Measurements from ENCODE around the gene CSN3. TPM values are rescaled to one million over a fixed set of nuclear protein-coding genes. Genes with fewer than 3 reads are reported as not detected.

The CSN3 gene
- total RNA-seq, 4 donors from 2014 or later, result not detected

DNA sequence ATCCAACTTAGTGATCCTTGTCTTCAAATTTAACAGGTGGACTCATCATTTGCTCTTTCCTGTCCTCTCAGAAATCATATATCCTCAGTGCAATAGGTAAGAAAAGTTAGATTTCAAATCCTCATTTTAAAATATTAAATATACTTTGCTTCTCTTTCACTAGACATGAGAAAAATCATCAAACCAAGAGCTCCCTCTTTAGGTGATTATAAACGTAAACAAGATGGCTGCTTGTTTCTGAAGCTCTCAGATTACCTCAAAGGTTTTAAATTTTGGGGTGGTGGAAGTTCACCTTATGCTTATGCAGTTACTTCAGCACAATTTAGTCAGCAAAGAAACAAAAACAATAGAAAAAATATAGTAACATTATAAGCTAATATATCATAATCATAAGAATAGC lies 27.3 kb downstream of the CSN3 start:
- no peaks in the 10 kb centered on the region for H3K4me1 ChIP-seq

DNA sequence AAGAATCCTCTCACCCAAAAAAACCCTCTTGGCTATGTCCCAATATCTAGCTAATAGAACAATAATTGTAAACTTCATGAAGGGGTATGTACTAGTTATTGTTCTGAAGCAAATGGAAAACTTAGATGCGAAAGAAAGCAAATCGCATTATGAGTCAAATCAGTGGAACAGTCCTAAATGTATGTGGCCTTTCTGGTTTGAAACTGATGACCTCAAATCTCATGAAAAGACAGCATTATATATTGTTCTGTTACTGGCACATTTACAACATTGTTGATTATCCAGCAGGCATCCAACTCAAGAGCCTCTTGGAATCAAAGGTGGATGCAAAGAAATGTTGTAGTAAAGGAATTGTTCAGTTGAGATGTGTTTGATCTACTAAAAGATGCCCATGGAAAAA lies 34.7 kb downstream of the CSN3 start:
- Histone ChIP-seq H3K4me1 (no peaks in the 10 kb centered on the region), H3K9me3 (no peaks in the 10 kb centered on the region), H3K36me3 (no peaks in the 10 kb centered on the region), H3K4me3 (no peak overlapping the region), H3K27me3 (no peaks in the 10 kb centered on the region), H3K27ac (replicated peaks in 1 of 4) (no peak overlapping the region)
- intact Hi-C loops (cut with DNase I), result no loop called here
- WGBS, result 83% methylated on average over 2 of the region's 2 CpGs
- TF ChIP-seq, protein P1, sequence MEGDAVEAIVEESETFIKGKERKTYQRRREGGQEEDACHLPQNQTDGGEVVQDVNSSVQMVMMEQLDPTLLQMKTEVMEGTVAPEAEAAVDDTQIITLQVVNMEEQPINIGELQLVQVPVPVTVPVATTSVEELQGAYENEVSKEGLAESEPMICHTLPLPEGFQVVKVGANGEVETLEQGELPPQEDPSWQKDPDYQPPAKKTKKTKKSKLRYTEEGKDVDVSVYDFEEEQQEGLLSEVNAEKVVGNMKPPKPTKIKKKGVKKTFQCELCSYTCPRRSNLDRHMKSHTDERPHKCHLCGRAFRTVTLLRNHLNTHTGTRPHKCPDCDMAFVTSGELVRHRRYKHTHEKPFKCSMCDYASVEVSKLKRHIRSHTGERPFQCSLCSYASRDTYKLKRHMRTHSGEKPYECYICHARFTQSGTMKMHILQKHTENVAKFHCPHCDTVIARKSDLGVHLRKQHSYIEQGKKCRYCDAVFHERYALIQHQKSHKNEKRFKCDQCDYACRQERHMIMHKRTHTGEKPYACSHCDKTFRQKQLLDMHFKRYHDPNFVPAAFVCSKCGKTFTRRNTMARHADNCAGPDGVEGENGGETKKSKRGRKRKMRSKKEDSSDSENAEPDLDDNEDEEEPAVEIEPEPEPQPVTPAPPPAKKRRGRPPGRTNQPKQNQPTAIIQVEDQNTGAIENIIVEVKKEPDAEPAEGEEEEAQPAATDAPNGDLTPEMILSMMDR (IDR thresholded peaks at IDR 0.05), result no peak
- no peak for TF ChIP-seq POLR2A (IDR thresholded peaks at IDR 0.05; ENCODE audit: low read depth)
- TF ChIP-seq POLR2AphosphoS5 (IDR thresholded peaks at IDR 0.05), result no peak
- no peak for TF ChIP-seq EP300 (IDR thresholded peaks at IDR 0.05)
- DNase-seq (ENCODE audit: extremely low spot score), result no peak

More for the DNA sequence above, 27.3 kb downstream of the CSN3 start:
- TF ChIP-seq POLR2A (IDR thresholded peaks at IDR 0.05; ENCODE audit: low read depth) (no peak), EP300 (IDR thresholded peaks at IDR 0.05) (no peak), POLR2AphosphoS5 (IDR thresholded peaks at IDR 0.05) (no peak)
- TF ChIP-seq, protein P1 (IDR thresholded peaks at IDR 0.05), result no peak
- Histone ChIP-seq H3K4me3 (no peak overlapping the region), H3K36me3 (no peaks in the 10 kb centered on the region), H3K27ac (replicated peaks in 1 of 4) (no peak overlapping the region), H3K9me3 (no peaks in the 10 kb centered on the region), H3K27me3 (no peaks in the 10 kb centered on the region)
- WGBS, result 9% methylated on average over 1 of the region's 1 CpG
- intact Hi-C loops (cut with DNase I), result no loop called here
- DNase-seq (ENCODE audit: extremely low spot score), result no peak

DNA sequence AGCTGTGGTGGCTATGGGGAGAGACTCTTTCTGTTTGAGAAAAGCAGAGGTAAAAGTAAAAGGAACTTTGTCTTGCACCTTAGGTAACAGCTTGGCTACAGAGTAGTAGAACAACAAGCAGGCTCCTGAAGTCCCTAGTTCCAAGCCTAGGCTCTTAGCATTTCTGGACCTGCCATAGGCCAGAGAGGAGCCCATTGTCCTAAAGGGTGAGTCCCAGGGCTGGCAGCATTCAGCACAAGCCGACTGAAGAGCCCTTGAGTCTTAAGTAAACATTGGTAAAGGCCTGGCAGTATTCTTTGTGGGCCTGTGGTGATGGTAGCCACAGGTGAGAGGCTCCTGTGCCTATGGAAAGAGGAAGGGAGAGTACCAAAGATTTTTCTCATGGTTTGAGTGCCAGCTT lies 38.2 kb downstream of the CSN3 start:
- Histone ChIP-seq H3K27me3 (no peaks in the 10 kb centered on the region), H3K4me3 (no peak overlapping the region), H3K4me1 (no peaks in the 10 kb centered on the region), H3K9me3 (no peaks in the 10 kb centered on the region), H3K27ac (replicated peaks in 1 of 4) (no peak overlapping the region), H3K36me3 (no peaks in the 10 kb centered on the region)
- intact Hi-C loops (cut with DNase I), result no loop called here
- no peak for DNase-seq (ENCODE audit: extremely low spot score)
- TF ChIP-seq, protein P1 (IDR thresholded peaks at IDR 0.05), result no peak
- no peak for TF ChIP-seq EP300 (IDR thresholded peaks at IDR 0.05)
- no peak for TF ChIP-seq POLR2AphosphoS5 (IDR thresholded peaks at IDR 0.05)
- no peak for TF ChIP-seq POLR2A (IDR thresholded peaks at IDR 0.05; ENCODE audit: low read depth)
- 67% methylated on average over 1 of the region's 1 CpG for WGBS

DNA sequence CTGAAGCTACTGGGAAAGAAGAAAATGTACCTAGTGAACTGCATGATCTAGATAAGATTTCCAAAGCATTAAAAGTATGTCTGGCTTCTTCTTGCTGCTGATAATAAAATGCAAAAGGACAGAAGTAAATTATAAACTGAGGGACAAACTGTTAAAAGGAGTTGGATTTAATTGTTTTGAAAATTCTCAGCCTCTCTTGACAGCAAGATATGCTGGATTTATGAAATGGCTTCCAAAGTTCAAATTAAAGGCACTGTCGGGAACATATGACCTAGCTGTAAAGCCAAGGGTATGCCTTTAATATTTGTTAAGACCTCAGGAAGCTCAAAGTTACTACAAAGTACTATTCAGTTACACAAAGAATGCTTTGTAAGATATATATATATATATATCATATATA lies 46.3 kb downstream of the CSN3 start:
- no peak overlapping the region for H3K27ac ChIP-seq (replicated peaks in 1 of 4)
- intact Hi-C loops (cut with DNase I), result no loop called here
- TF ChIP-seq EP300 (IDR thresholded peaks at IDR 0.05), result no peak
- no peaks in the 10 kb centered on the region for H3K36me3 ChIP-seq
- no peak for DNase-seq (ENCODE audit: extremely low spot score)
- H3K4me1 ChIP-seq, result no peaks in the 10 kb centered on the region
- WGBS, result 44% methylated on average over 1 of the region's 1 CpG
- no peaks in the 10 kb centered on the region for H3K27me3 ChIP-seq
- no peaks in the 10 kb centered on the region for H3K9me3 ChIP-seq
- H3K4me3 ChIP-seq, result no peak overlapping the region

DNA sequence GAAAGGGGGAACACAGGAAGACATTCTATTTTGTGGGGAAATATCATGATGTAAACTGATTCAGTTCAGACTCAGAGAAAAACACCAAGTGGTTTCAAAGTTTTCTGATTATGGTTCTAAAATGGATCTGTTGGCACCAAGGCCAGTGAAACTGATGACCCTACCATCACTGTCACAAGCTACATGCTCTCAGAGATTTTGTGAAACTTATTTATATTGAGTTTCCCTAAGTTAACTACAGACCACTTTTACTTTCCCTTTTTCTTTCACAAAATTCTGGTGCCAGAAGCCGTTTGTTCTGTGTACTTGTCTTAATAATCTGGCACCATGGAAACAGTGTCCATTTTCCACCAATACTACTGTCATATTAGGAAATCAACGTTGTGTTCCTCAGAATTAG lies 48.9 kb downstream of the CSN3 start:
- DNase-seq (ENCODE audit: extremely low spot score), result no peak
- Histone ChIP-seq H3K9me3 (no peaks in the 10 kb centered on the region), H3K4me3 (no peak overlapping the region), H3K27ac (replicated peaks in 1 of 4) (no peak overlapping the region), H3K27me3 (no peaks in the 10 kb centered on the region), H3K36me3 (no peaks in the 10 kb centered on the region), H3K4me1 (no peaks in the 10 kb centered on the region)
- TF ChIP-seq, protein P1 (IDR thresholded peaks at IDR 0.05), result no peak
- TF ChIP-seq EP300 (IDR thresholded peaks at IDR 0.05) (no peak), POLR2A (IDR thresholded peaks at IDR 0.05; ENCODE audit: low read depth) (no peak)
- 67% methylated on average over 2 of the region's 2 CpGs for WGBS
- intact Hi-C loops (cut with DNase I), result no loop called here

Measured in esophagus muscularis mucosa (tissue), 4 donors.